Measurements from ENCODE around the gene NEDD4L. TPM values are rescaled to one million over a fixed set of nuclear protein-coding genes. Genes with fewer than 3 reads are reported as not detected.
A peak's percentile ranks its signal among the peaks of the same experiment; 100 is the strongest.

NEDD4L gene
- total and polyA plus RNA-seq, 7 donors = 14.8 to 28.0 (median 19.6) TPM

DNA sequence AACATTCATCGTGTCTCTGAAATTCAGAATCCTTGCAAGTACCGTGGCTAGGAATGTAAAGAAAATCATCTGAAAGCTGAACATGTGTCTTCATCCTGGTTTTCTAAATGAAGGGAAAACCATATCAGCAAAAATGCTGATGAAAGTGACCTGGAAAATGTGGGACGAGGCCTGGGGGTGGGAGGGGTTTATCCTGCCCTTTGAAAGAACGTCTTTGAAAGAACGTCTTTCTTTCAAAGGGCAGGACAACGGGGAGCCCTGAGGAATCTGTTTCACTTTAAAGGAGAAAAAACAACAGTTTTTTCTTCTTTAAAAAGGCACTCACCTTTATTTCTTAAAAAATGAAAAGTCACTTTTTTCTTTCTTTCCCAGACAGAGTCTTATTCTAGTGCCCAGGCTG lies 399.6 kb downstream of the NEDD4L start:
- intact Hi-C loops (cut with DNase I) = no loop called here
- Histone ChIP-seq H3K27ac (no peak overlapping the region), H3K4me3 (no peak overlapping the region), H3K9me3 (no peaks in the 10 kb centered on the region), H3K27me3 (ENCODE audit: insufficient read depth in 3 of 3, low read length in 2 of 3) (no peaks in the 10 kb centered on the region), H3K4me1 (peaks cover 22% of the 10 kb centered on the region), H3K36me3 (ENCODE audit: insufficient read depth in 1 of 2, low read depth in 1 of 2) (no peaks in the 10 kb centered on the region)
- ATAC-seq = no peak
- no peak for TF ChIP-seq CTCF (IDR thresholded peaks at IDR 0.05)
- 86 to 87% (median 87%) methylated on average over 6 of the region's 6 CpGs for WGBS, 3 donors
- DNase-seq = no peak

DNA sequence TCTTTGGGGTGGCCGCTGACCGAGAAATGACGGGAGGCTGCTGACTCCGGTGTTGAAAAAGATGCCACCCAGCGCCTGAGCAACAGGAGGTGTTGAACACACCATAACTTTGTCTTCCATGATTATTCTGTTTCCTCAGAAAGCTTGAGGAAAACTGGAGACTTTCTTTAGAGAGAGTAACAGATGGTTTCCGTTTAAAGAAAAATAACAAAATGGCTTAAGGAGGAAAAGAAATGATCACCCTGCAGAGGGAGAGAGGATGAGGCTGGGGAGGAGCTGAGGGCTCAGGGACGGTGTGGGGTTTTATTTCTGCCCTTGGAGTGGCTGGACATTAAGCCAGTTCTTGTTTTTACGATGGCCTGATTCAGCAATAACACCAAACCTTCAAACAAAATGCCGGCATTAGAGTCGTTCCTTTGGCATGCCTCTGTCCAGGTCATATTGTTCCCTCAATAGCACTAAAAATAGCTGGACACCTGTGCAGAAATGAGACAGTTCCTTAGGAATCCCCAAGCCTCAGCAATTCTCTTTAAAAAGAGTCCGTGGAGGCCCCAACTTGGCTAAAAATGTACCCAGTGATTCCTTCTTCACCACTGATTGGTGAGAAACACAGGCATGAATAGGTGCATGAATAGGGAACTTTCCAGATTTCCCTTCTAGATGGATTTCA lies 402.5 kb downstream of the NEDD4L start:
- H3K36me3 ChIP-seq (ENCODE audit: insufficient read depth in 1 of 2, low read depth in 1 of 2) = no peaks in the 10 kb centered on the region
- peak overlapping the region; percentile 81 for H3K27ac ChIP-seq
- intact Hi-C loops (cut with DNase I) = no loop called here
- 59 to 64% (median 61%) methylated on average over 11 of the region's 11 CpGs for WGBS, 3 donors
- no peak for TF ChIP-seq CTCF (IDR thresholded peaks at IDR 0.05)
- ATAC-seq (peak; percentile 67 to 92 (median 88)), DNase-seq (no peak)
- H3K4me1 ChIP-seq = peaks cover 22% of the 10 kb centered on the region
- no peaks in the 10 kb centered on the region for H3K9me3 ChIP-seq
- peak overlapping the region; percentile 11 for H3K4me3 ChIP-seq
- H3K27me3 ChIP-seq (ENCODE audit: insufficient read depth in 3 of 3, low read length in 2 of 3) = no peaks in the 10 kb centered on the region

GRCh38 chr18:58447402-58448095 lies 403.5 kb downstream of the NEDD4L start:
- Histone ChIP-seq H3K4me1 (peaks cover 22% of the 10 kb centered on the region), H3K36me3 (ENCODE audit: insufficient read depth in 1 of 2, low read depth in 1 of 2) (no peaks in the 10 kb centered on the region), H3K27ac (peak overlapping the region; percentile 81), H3K27me3 (ENCODE audit: insufficient read depth in 3 of 3, low read length in 2 of 3) (no peaks in the 10 kb centered on the region), H3K4me3 (peak overlapping the region; percentile 11), H3K9me3 (no peaks in the 10 kb centered on the region)
- ATAC-seq = peak in 3 of 4 donors; percentile 43 to 62 (median 60)
- TF ChIP-seq CTCF (IDR thresholded peaks at IDR 0.05) = no peak
- DNase-seq = no peak
- intact Hi-C loops (cut with DNase I) = no loop called here
- WGBS, 3 donors = 49 to 73% (median 63%) methylated on average over 9 of the region's 9 CpGs

- Histone ChIP-seq H3K36me3 (ENCODE audit: insufficient read depth in 1 of 2, low read depth in 1 of 2) (no peaks in the 10 kb centered on the region), H3K4me1 (peaks cover 22% of the 10 kb centered on the region), H3K27me3 (ENCODE audit: insufficient read depth in 3 of 3, low read length in 2 of 3) (no peaks in the 10 kb centered on the region), H3K27ac (no peak overlapping the region), H3K9me3 (no peaks in the 10 kb centered on the region), H3K4me3 (no peak overlapping the region)
- TF ChIP-seq CTCF (IDR thresholded peaks at IDR 0.05) = no peak
- intact Hi-C loops (cut with DNase I) = no loop called here
- 72 to 84% (median 72%) methylated on average over 5 of the region's 5 CpGs for WGBS, 3 donors
- DNase-seq = no peak
- no peak for ATAC-seq
Measured at GRCh38 chr18:58449464-58449863, 405.4 kb downstream of the NEDD4L start.

Other genes with a start within 250 kb of the NEDD4L start
- 1 to 10 TPM; 1.2 to 2.5 (median 1.7) TPM for gene ATP8B1, start 240.9 kb upstream of the NEDD4L start, total RNA-seq
- under 1 TPM; 0.45 to 0.79 (median 0.63) TPM for gene ATP8B1, start 240.9 kb upstream of the NEDD4L start, polyA plus RNA-seq

Data from psoas muscle (tissue), 8 donors.